CD4-positive, alpha-beta T cell (primary cell): Measurements from ENCODE around the gene BRD3OS. TPM values are rescaled to one million over a fixed set of nuclear protein-coding genes. Genes with fewer than 3 reads are reported as not detected.

Source experiments
- ATAC-seq: fragments of 200-7000 bp; cut with Tn5 transposase; one replicate; pipeline ENCODE4 v1.10.0; 2022; ENCODE audit warnings: mild to moderate bottlenecking; ENCODE audit not compliant: poor library complexity
- CTCF ChIA-PET: fragments of 350-600 bp; sonication (Branson Sonifier 250); formaldehyde crosslinking; loops from one replicate; lab custom pipeline; 2021; ENCODE audit warnings: antibody characterized with exemption, inconsistent platforms; lab: Charles Lee
- POLR2A ChIA-PET: fragments of 350-600 bp; sonication (Branson Sonifier 250); formaldehyde crosslinking; loops from one replicate; lab custom pipeline; 2021; ENCODE audit warnings: antibody characterized with exemption, inconsistent platforms; lab: Charles Lee
- DNase-seq, 14 experiments: peaks; one replicate each; pipeline ENCODE4 v3.0.0-alpha.2; 2013 to 2020; ENCODE audit warnings: mixed read lengths in 2 of 14
- H3K27ac ChIP-seq, 2 donors: one replicate each; pipeline versions ENCODE4 v1.5.1 to v1.7.0; 2013; ENCODE audit warnings: low read length in 2 of 2, low read depth in 1 of 2, mild to moderate bottlenecking in 1 of 2
- H3K27me3 ChIP-seq, 2 experiments: 1 replicate in 1 of 2; 2 replicates in 1 of 2; pipeline versions ENCODE4 v1.6.1 to v1.7.0; 2013; ENCODE audit warnings: low read length in 2 of 2, control low read depth in 1 of 2, mild to moderate bottlenecking in 1 of 2, moderate library complexity in 1 of 2; ENCODE audit not compliant: insufficient read depth in 2 of 2, control insufficient read depth in 1 of 2
- H3K36me3 ChIP-seq: one replicate; pipeline ENCODE4 v1.6.1; 2013; ENCODE audit warnings: low read length, control low read depth; ENCODE audit not compliant: insufficient read depth
- H3K4me1 ChIP-seq: one replicate; pipeline ENCODE4 v1.6.1; 2013; ENCODE audit warnings: low read length, control low read depth; ENCODE audit not compliant: insufficient read depth
- H3K4me3 ChIP-seq: one replicate; pipeline ENCODE4 v1.5.1; 2013; ENCODE audit warnings: mild to moderate bottlenecking, low read length, moderate library complexity
- H3K9me3 ChIP-seq, 2 experiments: 1 replicate in 1 of 2; 2 replicates in 1 of 2; pipeline versions ENCODE4 v1.6.1 to v1.7.0; 2013; ENCODE audit warnings: low read length in 2 of 2, mild to moderate bottlenecking in 2 of 2, control low read depth in 1 of 2, moderate library complexity in 1 of 2; ENCODE audit not compliant: control insufficient read depth in 1 of 2, insufficient read depth in 1 of 2
- H3K27ac Mint-ChIP-seq: one replicate; pipeline ENCODE4 v1.8.0; 2020; ENCODE audit warnings: mixed read lengths
- H3K27me3 Mint-ChIP-seq: one replicate; pipeline ENCODE4 v1.8.0; 2021; ENCODE audit warnings: mixed read lengths
- H3K36me3 Mint-ChIP-seq: one replicate; pipeline ENCODE4 v1.8.0; 2021; ENCODE audit warnings: low read depth, mixed read lengths
- H3K4me1 Mint-ChIP-seq: one replicate; pipeline ENCODE4 v1.8.0; 2021; ENCODE audit warnings: low read depth, mixed read lengths
- H3K4me3 Mint-ChIP-seq: one replicate; pipeline ENCODE4 v1.8.0; 2020; ENCODE audit warnings: mild to moderate bottlenecking, mixed read lengths
- H3K9me3 Mint-ChIP-seq: one replicate; pipeline ENCODE4 v1.8.0; 2020; ENCODE audit warnings: mixed read lengths
- CTCF ChIP-seq: fragments of 200-600 bp; IDR thresholded peaks from one replicate; pipeline ENCODE4 v1.8.0; 2022; ENCODE audit warnings: antibody characterized with exemption, mild to moderate bottlenecking
- intact Hi-C, 2 experiments: fragments of 100-400 bp; cut with DNase I in 1 of 2; cut with micrococcal nuclease in 1 of 2; formaldehyde crosslinking; loops; one replicate each; pipeline versions ENCODE4 v1.15.1 to v1.9.0; 2023 to 2025; cut with DNase I, micrococcal nuclease
- total RNA-seq, 174 experiments: library from RNA in 2 of 174; stranded (reverse) in 2 of 174; gene quantifications; one replicate each; pipeline ENCODE4 v1.2.3 and lab custom pipeline; 2021 to 2026

The BRD3OS gene
- total RNA-seq, 2 experiments from 2014 or later: 4.0 to 4.9 TPM

GRCh38 chr9:134064711-134065110 lies 39.4 kb downstream of the BRD3OS start:
- no peak for TF ChIP-seq CTCF
- H3K9me3 ChIP-seq: no peaks in the 10 kb centered on the region
- POLR2A ChIA-PET: no interaction called here
- DNase-seq (peak in 2 of 14 experiments; percentile 25 to 30), ATAC-seq (no peak)
- H3K27me3 ChIP-seq: peaks cover 2 to 4% of the 10 kb centered on the region in 2 experiments
- no peaks in the 10 kb centered on the region for H3K9me3 Mint-ChIP-seq
- CTCF ChIA-PET: no interaction called here
- H3K27ac ChIP-seq: no peak overlapping the region
- H3K27ac Mint-ChIP-seq: peak overlapping the region; percentile 92
- peaks cover 7% of the 10 kb centered on the region for H3K36me3 ChIP-seq
- intact Hi-C loops: loop anchor here in 1 of 2 experiments (10.0 kb wide), 1 partner anchor 1840 kb away; the partner anchor contains the start of gene CAMSAP1
- peaks cover 81% of the 10 kb centered on the region for H3K4me1 ChIP-seq
- peak overlapping the region; percentile 95 for H3K4me3 Mint-ChIP-seq
- peaks cover 16% of the 10 kb centered on the region for H3K36me3 Mint-ChIP-seq
- H3K4me1 Mint-ChIP-seq: peaks cover 58% of the 10 kb centered on the region
- peaks cover 7% of the 10 kb centered on the region for H3K27me3 Mint-ChIP-seq
- no peak overlapping the region for H3K4me3 ChIP-seq

GRCh38 chr9:134065612-134066419 lies 40.5 kb downstream of the BRD3OS start:
- ChIA-PET CTCF (interaction anchor here (1.1 kb wide), 1 partner anchor 40 kb away, joined by 3 read pairs; the partner anchor contains the start of gene BRD3OS), POLR2A (interaction anchor here (0.7 to 2.0 kb wide), 8 partner anchors 40 to 1035 kb away, joined by 3 to 10 read pairs (median 4); partner anchors contain the start of genes BRD3OS, GTF3C5, RNU6ATAC and WDR5)
- Histone ChIP-seq H3K9me3 (no peaks in the 10 kb centered on the region), H3K4me1 (peaks cover 70% of the 10 kb centered on the region), H3K27ac (peak overlapping the region; percentile 35 to 39), H3K36me3 (peaks cover 7% of the 10 kb centered on the region), H3K4me3 (peak overlapping the region; percentile 79), H3K27me3 (peaks cover 9 to 13% of the 10 kb centered on the region in 2 experiments)
- Mint-ChIP-seq H3K4me1 (peaks cover 49% of the 10 kb centered on the region), H3K27ac (peak overlapping the region; percentile 92), H3K27me3 (peaks cover 16% of the 10 kb centered on the region), H3K4me3 (peak overlapping the region; percentile 95), H3K36me3 (peaks cover 16% of the 10 kb centered on the region), H3K9me3 (no peaks in the 10 kb centered on the region)
- peak; percentile 21 for ATAC-seq
- DNase-seq: peak; percentile 22 to 76 (median 40)
- no peak for TF ChIP-seq CTCF
- intact Hi-C loops: loop anchor here in 1 of 2 experiments (2.0 to 10.0 kb wide), 2 partner anchors 263 to 1839 kb away; partner anchors contain the start of gene CAMSAP1

- H3K36me3 ChIP-seq: peaks cover 7% of the 10 kb centered on the region
- no peaks in the 10 kb centered on the region for H3K9me3 ChIP-seq
- ChIA-PET POLR2A (interaction anchor here (0.8 to 2.0 kb wide), 7 partner anchors 24 to 1036 kb away, joined by 3 to 10 read pairs (median 4); partner anchors contain the start of genes BRD3OS, GTF3C5, RNU6ATAC and WDR5), CTCF (interaction anchor here (1.1 kb wide), 1 partner anchor 41 kb away, joined by 3 read pairs; the partner anchor contains the start of gene BRD3OS)
- ATAC-seq (no peak), DNase-seq (peak in 3 of 14 experiments; percentile 11 to 34 (median 34))
- peaks cover 22% of the 10 kb centered on the region for H3K27me3 Mint-ChIP-seq
- peaks cover 16% of the 10 kb centered on the region for H3K36me3 Mint-ChIP-seq
- intact Hi-C loops: loop anchor here in 1 of 2 experiments (2.0 to 10.0 kb wide), 2 partner anchors 262 to 1838 kb away; partner anchors contain the start of gene CAMSAP1
- H3K9me3 Mint-ChIP-seq: no peaks in the 10 kb centered on the region
- H3K27ac ChIP-seq: peak overlapping the region; percentile 35 to 39
- H3K27me3 ChIP-seq: peaks cover 9 to 15% of the 10 kb centered on the region in 2 experiments
- TF ChIP-seq CTCF: no peak
- peak overlapping the region; percentile 79 for H3K4me3 ChIP-seq
- H3K4me3 Mint-ChIP-seq: peak overlapping the region; percentile 95
- H3K27ac Mint-ChIP-seq: peak overlapping the region; percentile 92
- H3K4me1 ChIP-seq: peaks cover 63% of the 10 kb centered on the region
- peaks cover 46% of the 10 kb centered on the region for H3K4me1 Mint-ChIP-seq
Observed at GRCh38 chr9:134066526-134066912, 41.2 kb downstream of the BRD3OS start.
